ENCODE results near the gene CCSER2. TPM values are rescaled to one million over a fixed set of nuclear protein-coding genes. Genes with fewer than 3 reads are reported as not detected.
"Not testable (repeated sequence)": the region's sequence is repeated elsewhere in the genome, so short reads cannot be mapped to it uniquely, and the experiment has no call there.

The CCSER2 gene
- total RNA-seq, 1 donor from 2014 or later = 54.5 TPM

DNA sequence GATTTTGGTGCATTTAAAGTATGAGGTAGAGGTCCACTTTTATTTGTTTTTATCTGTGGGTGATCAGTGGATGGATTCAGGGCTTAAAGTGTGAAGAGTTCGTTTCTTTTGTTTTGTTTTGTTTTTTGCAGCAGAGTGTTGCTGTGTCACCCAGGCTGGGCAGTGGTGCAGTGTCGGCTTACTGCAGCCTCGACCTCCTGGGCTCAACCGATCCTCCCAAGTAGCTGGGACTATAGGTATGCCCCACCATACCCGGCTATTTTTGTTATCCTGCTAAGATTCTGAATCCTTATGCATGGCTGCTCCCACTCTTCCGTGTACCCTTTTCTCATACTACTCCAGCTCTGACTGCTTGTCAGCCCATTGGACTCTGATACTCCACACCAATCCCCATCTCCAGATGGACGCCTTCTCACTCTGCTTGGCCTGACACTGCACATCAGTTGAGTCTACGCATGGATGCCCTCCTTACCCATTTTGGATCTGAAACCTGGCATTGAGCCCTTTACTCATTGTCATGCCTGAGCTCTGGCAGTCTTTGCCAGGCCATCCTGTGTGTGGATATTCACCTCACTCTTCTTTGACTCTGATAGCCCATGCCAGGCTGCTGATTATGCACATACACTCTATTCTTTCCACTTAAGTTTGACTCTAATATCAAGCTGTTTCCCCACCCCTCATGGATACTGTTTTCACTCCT lies 119.5 kb downstream of the CCSER2 start:
- no peak for DNase-seq (ENCODE audit: low spot score)

DNA sequence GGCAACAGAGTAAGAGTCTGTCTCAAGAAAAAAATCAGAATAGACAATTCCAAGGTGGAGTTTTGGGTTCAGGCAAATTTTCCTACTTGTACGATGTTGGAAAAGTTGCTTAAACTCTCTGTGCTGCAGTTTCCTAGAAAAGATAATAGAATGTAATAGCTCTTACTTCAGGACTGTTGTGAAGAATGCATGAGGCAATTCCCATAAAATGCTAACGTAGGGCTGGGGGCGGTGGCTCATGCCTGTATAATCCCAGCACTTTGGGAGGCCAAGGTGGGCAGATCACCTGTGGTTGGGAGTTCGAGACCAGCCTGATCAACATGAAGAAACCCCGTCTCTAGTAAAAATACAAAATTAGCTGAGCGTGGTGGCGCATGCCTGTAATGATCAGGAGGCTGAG lies 121.0 kb downstream of the CCSER2 start:
- not testable (repeated sequence) for DNase-seq (ENCODE audit: low spot score)

DNA sequence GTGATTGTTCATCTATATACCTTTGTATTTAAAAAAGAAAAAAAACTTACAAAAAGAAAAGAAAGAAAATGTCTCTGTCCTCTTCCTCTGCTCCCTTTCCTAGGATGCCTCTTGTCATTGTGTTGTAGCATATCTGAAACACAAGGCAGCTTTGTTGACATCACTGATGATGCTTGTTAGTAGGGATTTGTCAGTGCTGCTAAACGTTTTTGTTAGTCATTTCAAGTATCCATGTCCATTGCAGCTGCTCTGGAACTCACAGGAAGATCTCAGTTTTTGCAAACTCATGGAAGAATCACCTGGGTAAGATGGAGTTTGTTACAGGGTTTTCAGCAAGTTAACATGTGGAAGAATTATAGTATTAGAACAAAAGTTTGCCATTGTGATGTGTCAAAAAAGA lies 123.6 kb downstream of the CCSER2 start:
- DNase-seq (ENCODE audit: low spot score) = no peak

DNA sequence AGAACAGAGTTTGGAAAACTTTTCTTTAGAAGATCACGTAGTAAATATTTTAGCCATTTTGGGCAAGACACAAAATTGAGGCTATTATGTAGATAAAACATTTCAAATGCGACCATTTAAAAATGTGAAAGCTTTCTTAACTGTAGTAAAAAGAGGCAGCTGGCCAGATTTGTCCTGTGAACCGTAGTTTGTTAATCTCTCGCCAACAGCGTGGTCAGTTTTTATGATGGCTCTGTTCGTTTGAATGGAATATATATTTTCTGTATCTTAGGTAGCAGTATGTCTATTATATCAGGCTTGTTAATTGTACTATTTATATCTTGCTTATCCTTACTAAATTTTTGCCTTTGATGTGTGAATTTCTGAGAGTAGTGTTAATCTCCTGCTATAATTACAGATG lies 124.9 kb downstream of the CCSER2 start:
- DNase-seq (ENCODE audit: low spot score) = no peak

DNA sequence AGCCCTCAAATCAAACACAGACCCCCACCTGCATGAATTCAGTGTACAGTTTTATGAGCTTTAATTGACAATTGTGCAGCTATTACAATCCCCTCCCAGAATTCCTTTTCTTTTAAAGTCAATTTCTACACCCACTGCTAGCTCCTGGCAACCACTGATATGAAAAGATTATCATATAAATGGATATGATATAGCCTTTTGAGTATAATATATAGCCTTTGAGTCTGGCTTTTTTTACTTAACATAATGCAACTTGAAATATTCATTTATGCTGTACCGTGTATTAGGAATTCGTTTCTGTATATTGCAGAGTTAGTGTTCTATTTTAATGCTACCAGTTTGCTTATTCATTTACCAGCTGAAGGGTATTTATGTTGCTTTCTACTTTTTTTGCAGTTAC lies 127.7 kb downstream of the CCSER2 start:
- no peak for DNase-seq (ENCODE audit: low spot score)

DNA sequence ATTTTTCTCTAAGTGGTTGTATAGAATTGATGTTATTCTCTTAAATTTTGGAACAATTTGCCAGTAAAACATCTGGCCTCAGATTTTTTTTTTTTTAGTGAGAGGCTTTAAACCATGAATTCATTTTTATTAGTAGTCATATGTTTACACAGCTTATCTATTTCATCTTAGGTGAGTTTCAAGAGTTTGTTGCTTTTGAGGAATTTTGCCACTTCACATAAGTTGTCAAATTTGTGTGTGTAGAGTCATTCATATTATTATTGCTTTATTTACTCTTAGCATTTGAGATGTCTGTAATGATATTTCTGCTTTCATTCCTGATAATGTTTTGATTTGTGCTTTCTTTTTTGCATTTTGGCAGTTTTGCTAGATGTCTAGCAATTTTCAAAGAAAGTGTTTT lies 132.1 kb downstream of the CCSER2 start:
- DNase-seq (ENCODE audit: low spot score) = no peak

DNA sequence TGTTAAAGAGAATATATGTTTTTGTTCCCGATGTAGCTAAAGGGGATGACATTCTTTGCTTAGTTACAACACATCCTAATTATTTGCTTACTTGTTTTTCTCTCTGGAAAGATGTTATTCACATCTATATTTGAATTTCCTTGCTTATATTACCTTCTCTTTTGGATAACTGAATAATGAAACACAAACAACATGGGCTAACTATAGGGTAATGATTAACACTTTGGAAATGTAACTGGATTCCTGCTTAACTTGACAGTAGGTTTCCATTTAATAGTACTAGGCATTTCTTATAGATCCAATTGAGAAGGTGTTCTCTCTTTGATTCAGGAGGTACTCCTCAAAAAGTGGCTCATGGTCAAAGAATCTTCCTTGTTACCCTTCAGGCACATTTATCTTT lies 141.1 kb downstream of the CCSER2 start:
- no peak for DNase-seq (ENCODE audit: low spot score)

DNA sequence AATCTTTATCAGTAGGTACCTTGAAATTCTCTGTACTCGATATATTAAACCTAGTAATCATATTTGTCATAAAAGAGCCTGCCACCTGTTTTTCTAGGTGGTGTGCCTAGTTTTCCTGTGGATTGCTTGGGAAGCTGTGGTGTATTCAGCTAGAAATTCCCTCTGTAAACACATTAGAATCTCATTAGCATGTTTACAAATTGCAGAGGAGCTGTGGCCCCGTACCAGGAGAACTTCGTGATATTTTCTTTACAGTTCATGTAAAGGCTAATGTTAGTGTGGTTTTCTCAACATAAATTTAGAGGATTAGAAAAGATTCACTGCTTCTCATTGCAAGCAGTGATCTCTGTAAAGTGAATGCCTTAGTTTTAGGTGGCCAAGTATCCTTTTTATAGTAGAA lies 144.7 kb downstream of the CCSER2 start:
- DNase-seq (ENCODE audit: low spot score) = no peak

DNA sequence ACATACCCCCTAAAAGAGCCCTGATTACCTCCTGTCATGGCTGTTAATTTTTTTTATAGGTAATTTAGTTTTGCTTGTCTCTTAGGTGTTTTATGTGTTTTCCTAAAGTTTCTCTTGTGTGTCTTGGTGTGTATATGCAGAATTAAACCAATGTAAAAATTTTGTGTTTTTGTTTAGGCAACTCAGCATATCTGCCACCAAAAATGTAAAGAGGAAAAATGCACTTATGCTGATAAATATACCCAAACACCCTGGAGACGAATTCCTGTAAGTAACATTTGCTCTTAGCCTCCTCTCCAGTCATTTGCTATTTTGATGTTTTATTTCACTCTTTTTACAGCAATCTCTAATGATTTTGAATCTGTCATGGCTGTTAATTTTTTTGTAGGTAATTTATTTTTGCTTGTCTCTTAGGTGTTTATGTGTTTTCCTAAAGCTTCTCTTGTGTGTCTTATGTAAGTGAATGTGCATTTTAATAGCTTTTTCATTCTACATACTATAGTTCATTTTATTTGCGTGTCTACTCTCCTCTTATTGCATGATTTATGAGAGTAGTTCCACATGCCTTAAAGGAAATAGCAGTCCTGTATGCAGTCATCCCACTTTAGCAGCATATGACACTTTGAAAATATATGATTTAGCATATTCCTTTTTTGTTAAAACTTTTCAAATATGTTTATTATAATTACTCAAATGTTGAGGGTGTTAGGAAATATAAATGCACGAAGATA lies 149.2 kb downstream of the CCSER2 start:
- no peak for DNase-seq (ENCODE audit: low spot score)

DNA sequence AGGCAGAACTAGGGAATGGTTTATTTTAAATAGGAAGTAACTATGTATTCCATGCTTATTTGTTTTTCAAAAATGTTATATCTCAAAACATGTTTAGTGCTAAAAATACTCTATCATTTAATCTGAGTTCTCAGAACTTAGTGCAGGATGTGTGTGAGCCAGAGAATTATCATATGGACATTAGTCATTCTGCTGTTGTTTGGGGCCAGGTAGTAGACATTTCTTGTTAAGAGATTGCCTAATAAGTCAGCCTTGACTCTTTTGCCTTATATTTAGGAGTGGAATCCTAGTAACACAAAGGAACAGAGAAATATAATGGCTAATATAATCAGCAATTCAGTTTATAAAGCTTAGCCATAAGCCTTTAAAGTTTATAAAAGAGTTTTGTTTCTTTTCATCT lies 149.8 kb downstream of the CCSER2 start:
- no peak for DNase-seq (ENCODE audit: low spot score)

DNA sequence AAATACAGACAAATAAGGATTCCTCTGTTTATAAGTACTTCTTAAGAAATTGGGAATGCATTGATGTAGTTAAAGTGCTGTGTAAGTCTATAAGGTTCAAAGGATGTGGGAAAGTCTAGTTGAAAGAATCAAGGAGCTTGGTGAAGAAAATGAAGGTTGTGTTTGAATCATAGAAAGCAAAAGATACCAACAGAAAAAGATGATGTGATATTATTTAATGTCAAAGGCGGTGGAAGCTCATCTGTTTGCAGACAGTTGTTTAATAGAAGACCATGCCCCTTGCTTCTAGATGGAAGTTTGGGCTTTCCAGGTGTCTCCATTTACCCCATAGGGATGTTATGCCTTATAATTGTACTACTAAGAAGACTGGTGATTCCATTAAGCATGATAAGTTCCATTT lies 150.3 kb downstream of the CCSER2 start:
- no peak for DNase-seq (ENCODE audit: low spot score)

DNA sequence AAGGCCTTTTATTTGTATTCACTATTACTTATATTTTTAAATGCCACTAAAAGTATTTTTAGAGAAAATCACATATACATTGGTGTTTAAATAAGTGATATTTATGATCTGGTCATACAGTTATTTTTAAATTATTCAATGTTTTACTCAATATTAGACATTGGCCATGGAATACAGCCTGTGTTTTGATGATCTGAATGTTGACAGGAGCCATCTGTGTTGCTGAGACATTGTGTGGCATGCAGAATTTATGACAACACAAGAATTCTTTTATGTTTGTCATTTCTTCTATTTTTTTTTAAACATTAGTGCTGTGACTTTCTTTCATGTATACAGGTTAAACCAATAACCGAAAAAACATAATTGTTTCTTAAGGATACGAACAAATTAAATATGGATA lies 156.2 kb downstream of the CCSER2 start:
- DNase-seq (ENCODE audit: low spot score) = no peak

DNA sequence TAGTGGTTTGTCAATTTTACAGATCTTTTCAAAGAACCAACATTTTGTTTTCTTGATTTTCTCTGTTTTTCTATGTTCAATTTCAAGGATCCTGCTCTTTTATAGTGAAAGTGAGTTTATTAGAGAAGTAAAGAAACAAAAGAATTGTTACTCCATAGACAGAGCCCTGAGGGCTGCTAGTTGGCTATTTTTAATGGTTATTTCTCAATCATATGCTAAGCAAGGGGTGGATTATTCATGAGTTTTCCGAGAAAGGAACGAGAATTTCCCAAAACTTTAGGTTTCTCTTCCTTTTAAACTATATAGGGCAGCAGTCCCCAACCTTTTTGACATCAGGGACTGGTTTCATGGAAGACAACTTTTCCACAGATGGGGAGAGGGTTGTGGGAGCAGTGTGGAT lies 165.0 kb downstream of the CCSER2 start:
- no peak for DNase-seq (ENCODE audit: low spot score)

DNA sequence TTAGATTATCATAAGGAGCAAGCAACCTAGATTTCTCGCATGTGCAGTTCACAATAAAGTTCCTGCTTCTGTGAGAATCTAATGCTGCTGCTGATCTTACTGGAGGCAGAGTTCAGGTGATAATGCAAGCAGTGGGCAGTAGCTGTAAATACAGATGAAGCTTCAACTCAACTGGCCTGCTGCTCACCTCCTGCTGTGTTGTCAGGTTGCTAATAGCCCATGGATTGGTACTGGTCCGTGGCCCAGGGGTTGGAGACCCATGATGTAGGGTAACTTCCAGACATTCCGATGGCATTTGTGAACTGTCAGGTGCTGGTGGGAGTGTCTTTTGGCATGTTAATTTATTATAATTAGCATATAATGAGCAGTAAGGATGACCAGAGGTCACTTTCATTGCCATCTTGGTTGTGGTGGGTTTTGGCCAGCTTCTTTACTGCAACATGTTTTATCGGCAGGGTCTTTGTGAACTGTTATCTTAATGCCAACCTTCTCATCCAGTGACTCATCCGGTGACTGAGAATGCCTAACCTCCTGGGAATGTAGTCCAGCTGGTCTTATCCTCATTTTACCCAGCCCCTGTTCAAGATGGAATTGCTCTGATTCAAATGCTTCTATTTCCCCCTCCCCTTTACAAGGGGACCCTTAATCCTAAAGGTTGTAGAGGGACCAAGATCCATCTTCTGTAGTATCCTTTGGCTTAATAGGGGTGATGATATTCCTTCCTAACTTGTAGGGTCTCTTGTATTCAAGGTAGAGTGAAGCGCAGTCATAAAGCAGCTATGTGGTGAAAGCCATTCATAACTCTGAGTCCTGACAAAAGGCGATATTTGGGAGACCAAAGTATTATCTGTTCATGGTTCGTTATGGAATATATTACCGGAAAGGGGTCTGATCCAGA lies 165.8 kb downstream of the CCSER2 start:
- DNase-seq (ENCODE audit: low spot score) = no peak

DNA sequence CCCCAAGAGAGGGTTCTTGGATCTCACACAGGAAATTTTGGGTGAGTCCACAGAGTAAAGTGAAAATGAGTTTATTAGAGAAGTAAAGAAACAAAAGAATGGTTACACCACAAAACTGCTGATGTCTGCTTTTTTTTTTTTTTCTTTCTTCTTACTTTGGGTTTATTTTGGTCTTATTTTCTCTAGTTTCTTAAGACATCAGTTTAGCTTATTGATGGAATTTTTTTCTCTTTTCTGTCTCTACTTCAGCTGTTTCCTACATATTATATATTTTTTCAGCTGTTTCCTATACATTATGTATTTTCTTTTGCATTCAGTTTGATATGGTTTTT lies 166.4 kb downstream of the CCSER2 start:
- no peak for DNase-seq (ENCODE audit: low spot score)

DNA sequence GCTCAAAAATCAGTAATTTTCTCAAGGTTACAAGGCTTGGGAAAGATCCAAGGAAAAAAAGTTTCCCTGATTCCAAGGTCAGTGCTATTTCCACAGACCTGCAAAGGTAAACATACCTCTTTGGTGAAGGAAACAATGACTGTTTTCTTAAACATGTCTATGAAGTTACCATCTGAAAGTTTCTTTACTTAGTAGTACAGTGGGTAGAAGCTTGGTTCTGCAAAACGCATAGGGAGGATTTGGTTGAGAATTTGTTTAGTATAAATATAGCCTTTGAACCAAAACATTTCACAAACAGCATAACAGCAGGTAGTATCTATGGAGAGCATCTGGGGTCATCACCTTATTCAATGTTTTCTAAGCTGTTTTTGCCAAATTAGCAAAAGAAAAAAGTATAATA lies 169.6 kb downstream of the CCSER2 start:
- DNase-seq (ENCODE audit: low spot score) = no peak

DNA sequence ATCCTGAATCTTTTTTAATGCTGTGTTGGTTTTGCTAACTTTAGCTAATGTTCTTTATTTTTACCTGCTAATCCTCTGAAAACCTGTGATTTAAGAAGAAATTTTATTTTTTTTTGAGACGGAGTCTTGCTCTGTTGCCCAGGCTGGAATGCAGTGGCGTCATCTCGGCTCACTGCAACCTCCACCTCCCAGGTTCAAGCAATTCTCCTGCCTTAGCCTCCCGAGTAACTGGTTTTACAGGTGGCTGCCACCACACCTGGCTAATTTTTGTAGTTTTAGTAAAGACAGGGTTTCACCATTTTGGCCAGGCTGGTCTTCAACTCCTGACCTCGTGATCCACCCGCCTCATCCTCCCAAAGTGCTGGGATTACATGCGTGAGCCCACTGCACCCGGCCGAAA lies 170.7 kb downstream of the CCSER2 start:
- DNase-seq (ENCODE audit: low spot score) = not testable (repeated sequence)

DNA sequence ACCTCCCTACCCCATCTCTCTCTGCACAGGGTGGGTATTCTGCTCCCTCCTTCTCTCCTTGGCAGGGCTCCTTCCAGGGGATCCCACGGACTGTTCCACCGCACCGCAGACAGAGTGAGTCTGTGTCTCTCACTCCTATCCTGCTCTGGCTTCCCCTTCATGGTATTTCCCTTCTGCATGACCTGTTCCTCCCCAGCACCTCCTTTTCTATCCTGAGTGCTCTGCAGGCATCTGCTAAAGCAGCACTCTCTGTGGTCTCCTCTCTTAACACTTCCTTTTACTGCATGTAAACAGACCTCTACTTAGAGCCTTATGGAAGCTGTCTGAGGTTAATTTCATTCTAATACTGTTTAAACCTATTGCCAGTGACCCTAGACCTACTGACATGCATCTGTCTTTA lies 171.5 kb downstream of the CCSER2 start:
- DNase-seq (ENCODE audit: low spot score) = no peak

DNA sequence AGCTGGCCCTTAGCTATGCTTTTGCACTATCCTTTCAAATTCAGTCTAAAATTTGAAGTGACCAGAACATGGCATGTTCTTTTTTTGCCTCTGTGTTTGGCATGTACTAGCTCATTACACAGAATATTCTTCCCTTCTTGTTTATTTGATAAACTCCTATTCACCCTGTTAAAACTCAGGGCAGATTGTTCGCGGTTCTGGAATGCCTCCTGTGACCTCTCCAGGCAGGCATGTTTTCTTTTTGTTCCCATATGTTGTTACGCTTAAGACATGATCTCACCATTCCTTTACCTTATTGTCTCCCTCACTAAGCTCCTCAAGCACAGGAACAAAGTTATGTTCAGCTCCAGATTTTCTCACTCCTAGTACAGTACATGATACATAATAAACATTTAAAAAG lies 181.7 kb downstream of the CCSER2 start:
- DNase-seq (ENCODE audit: low spot score) = no peak

DNA sequence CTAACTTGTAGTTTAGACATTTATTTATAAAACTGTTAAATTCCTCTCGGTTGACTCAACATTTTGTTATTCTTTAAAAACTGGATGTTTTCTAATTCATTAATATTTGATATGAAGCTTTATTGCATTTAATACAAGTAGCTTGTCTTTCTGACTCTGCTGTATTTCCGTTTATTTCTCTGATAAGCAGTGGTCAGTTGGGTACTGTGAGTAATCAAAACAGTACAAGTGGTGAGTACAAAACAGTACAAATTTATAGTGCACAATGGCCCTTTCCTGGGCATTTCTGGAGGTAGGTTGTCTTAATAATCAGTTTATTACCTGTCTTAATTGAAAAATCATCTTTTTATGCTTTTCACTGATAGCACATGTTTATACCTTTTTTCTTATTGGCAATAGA lies 182.7 kb downstream of the CCSER2 start:
- DNase-seq (ENCODE audit: low spot score) = no peak

DNA sequence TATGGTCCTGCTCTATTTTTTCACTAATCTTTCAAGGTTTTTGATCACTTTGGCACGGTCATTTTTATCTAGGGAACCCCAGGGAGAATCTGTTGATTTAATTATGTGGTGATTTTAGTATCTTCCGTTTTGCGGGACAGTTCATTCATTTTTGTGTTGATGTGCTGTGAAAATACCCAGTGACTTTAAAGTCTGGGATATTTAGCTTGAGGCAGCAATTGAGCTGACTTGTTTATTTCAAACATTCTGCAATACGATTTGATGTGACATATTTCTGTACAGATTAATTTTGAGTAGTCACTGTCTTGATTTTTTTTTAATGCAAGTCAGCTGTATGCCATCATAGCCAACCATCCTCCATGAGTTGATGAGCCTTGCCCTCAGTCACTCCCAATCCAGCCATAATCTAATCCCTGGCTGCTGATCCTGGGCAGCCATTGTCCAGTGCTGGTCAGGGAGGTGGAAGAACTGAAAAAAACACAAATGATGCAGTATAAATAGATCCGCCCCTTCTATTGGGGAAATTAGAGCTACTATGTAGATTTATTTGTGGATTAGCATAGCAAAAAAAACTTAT lies 183.4 kb downstream of the CCSER2 start:
- DNase-seq (ENCODE audit: low spot score) = no peak

DNA sequence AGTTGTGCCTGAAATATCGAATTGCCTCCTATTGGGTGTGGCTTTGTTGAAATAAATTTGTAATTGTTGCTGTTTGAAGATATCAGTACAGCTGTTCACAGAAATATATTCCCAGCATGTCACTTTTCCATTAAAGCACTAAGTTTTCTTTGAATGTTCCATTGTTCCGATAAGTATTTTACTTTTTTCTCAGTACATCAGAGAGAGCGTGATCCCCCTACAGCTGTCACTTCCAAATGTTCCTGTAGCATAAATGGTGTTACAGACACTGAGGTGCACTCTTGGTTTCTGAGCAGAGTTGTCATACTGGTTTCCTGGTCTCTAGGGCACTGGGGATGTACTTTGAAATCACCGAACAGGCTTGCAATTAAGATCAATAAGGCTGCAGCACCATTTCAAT lies 189.2 kb downstream of the CCSER2 start:
- DNase-seq (ENCODE audit: low spot score) = no peak
